HG02970 (cell line): ENCODE data around the gene CHST5.
A peak's percentile ranks its signal among the peaks of the same experiment; 100 is the strongest.
"Not testable (repeated sequence)": the region's sequence is repeated elsewhere in the genome, so short reads cannot be mapped to it uniquely, and the experiment has no call there.

Experiments used
- ATAC-seq: cut with Tn5 transposase; IDR thresholded peaks from one replicate; pipeline ENCODE4 v1.9.1; 2021; ENCODE audit warnings: mild to moderate bottlenecking, moderate library complexity, moderate number of reproducible peaks; ENCODE audit not compliant: unreplicated experiment, low FRiP score

Gene CHST5

GRCh38 chr16:75514296-75514695 is 21.6 kb downstream of the CHST5 start:
- ATAC-seq = no peak

- no peak for ATAC-seq
Observed at GRCh38 chr16:75506574-75506973, 29.3 kb downstream of the CHST5 start.

- ATAC-seq = no peak
Observed at GRCh38 chr16:75506107-75506506, 29.8 kb downstream of the CHST5 start.

GRCh38 chr16:75503801-75504200 is 32.1 kb downstream of the CHST5 start:
- no peak for ATAC-seq

GRCh38 chr16:75502916-75503605 is 32.8 kb downstream of the CHST5 start:
- no peak for ATAC-seq

GRCh38 chr16:75501820-75502219 is 34.1 kb downstream of the CHST5 start:
- not testable (repeated sequence) for ATAC-seq

GRCh38 chr16:75501359-75501758 is 34.5 kb downstream of the CHST5 start:
- no peak for ATAC-seq

GRCh38 chr16:75498605-75499322 is 37.1 kb downstream of the CHST5 start:
- ATAC-seq = not testable (repeated sequence)

GRCh38 chr16:75497558-75497957 is 38.4 kb downstream of the CHST5 start:
- no peak for ATAC-seq

GRCh38 chr16:75495076-75495674 is 40.7 kb downstream of the CHST5 start, which contains the start of gene CHST6:
TSS of gene CHST6 (minus strand) at chr16:75495441. CDS start at chr16:75479828, 15,613 bp downstream.
- no peak for ATAC-seq

- ATAC-seq = no peak
Observed at GRCh38 chr16:75494661-75495075, 41.2 kb downstream of the CHST5 start.

- ATAC-seq = no peak
Observed at GRCh38 chr16:75494184-75494583, 41.7 kb downstream of the CHST5 start.

GRCh38 chr16:75491876-75492275 is 44.0 kb downstream of the CHST5 start:
- ATAC-seq = no peak

DNA sequence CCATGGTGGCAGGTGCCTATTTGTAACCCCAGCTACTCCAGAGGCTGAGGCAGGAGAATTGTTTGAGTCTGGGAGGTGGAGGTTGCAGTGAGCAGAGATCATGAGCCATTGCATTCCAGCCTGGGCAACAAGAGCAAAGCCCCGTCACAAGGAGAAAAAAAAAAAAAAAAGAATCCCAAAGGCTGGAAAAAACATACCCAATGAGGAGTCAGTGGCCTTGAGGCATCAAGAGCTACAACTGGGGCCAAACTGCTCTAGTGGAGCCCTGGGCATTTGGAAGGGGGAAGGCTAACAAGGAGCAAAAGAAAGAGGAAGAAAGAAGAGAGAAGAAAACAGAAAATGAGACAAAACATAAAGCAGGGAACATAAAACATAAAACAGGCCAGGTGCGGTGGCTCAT is 47.6 kb downstream of the CHST5 start:
- ATAC-seq = no peak

- no peak for ATAC-seq
Observed at GRCh38 chr16:75486676-75487313, 49.1 kb downstream of the CHST5 start.

DNA sequence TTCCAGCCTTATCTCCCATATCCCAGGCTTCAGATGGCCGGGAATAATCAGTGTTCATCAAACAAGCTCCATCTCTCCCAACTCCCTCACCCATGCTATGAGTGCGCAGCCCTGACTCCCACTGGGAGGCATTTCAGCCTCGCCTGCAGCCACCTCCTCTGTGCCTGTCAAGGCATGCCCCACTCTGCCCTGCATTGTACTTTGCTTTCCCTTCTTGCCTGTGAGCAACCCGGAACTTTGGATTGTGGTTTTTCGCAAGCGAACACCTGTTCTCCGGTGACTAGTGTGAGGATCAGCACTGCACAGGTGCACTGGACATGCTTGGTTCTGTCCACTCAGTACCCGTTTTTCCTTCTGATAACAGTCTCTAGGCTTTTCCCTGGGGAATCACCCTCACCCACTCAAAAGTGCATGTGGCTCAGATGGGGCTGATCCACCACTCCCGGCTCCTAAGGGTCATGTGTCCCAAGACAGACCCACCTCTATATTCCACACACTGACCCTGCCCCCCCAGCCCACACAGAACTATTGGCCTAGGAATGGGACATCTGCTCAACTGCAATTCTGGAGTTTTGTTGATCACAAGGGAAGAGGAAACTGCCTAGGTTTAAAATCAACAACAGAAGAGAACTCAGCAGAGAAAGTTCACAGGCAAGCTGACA is 49.8 kb downstream of the CHST5 start:
- ATAC-seq = no peak

GRCh38 chr16:75485230-75486013 is 50.5 kb downstream of the CHST5 start:
- peak; percentile 48 for ATAC-seq

- no peak for ATAC-seq
Observed at GRCh38 chr16:75483222-75483621, 52.7 kb downstream of the CHST5 start.

DNA sequence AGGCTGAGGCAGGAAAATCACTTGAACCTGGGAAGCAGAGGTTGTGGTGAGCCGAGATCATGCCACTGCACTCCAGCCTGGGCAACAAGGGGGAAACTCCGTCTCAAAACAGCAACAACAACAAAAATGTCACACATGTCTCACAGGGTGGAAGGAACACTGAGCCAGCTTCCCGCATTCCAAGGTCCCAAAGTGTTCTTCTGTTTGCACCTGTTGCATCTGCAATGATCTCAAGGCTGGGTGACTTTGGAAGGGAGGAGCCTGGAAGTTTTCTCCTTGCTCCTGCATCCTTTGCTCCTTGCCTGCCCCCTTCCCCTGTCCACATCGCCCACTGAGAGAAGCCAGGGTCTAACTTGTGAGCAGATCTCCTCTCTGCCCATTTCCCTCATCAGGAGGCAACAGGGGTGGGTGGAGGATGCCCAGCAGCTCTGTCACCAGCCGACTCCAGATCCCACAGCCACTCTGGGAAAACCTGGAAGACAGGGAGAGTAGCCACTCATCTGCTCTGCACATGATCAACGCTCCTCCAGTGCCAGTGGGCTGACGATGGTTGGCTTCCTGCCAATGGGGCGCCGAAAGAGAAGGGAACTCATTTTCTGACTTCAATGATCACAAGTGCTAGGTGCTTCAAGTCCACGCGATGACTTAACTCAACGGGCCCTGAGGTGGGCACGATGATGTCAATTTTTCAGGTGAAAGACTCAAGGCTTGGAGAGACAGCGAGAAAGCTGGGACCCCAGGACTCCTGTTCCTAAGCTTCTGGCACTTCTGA is 53.3 kb downstream of the CHST5 start:
- no peak for ATAC-seq
